SK-N-SH (cell line): ENCODE measurements around the gene FAM200A.

ENCODE experiments used
- EP300 ChIP-seq, 2 experiments: IDR thresholded peaks; 2 replicates each; pipeline versions ENCODE4 v1.4.0 to v1.6.1; 2012; ENCODE audit warnings: borderline replicate concordance in 1 of 2, low read depth in 1 of 2, low read length in 1 of 2
- EZH2phosphoT487 ChIP-seq: fragments of 200-600 bp; sonication (generic); IDR thresholded peaks from 2 replicates; pipeline ENCODE4 v1.6.1; 2017; ENCODE audit warnings: low read depth, mixed run types, mild to moderate bottlenecking, antibody characterized with exemption, moderate library complexity, borderline replicate concordance
- MAX ChIP-seq: IDR thresholded peaks from 2 replicates; pipeline ENCODE4 v1.4.0; 2012; ENCODE audit warnings: low read depth
- PBX3 ChIP-seq: IDR thresholded peaks from 2 replicates; pipeline ENCODE4; 2012
- RAD21 ChIP-seq: IDR thresholded peaks from 2 replicates; pipeline ENCODE4 v1.6.1; 2012; ENCODE audit warnings: mild to moderate bottlenecking, low read length
- SMC3 ChIP-seq: IDR thresholded peaks from 2 replicates; pipeline ENCODE4 v1.6.1; 2012; ENCODE audit warnings: low read depth, low read length, improper control_type of control experiment
- TCF12 ChIP-seq: IDR thresholded peaks from 2 replicates; pipeline ENCODE4 v1.4.0; 2012
- YY1 ChIP-seq: IDR thresholded peaks from 2 replicates; pipeline ENCODE4 v1.4.0; 2012; ENCODE audit warnings: low read depth, mild to moderate bottlenecking
- ZBTB33 ChIP-seq: IDR thresholded peaks from 2 replicates; pipeline ENCODE4 v1.4.0; 2012; ENCODE audit warnings: low read depth, borderline replicate concordance
- TF ChIP-seq, protein P1 (sequence below): fragments of 200-600 bp; sonication (generic); IDR thresholded peaks from 2 replicates; pipeline ENCODE4 v1.6.1; 2017; ENCODE audit warnings: antibody characterized with exemption, mild to moderate bottlenecking, moderate library complexity

- no peak for TF ChIP-seq EZH2phosphoT487
- TF ChIP-seq SMC3, result no peak
- no peak for TF ChIP-seq MAX
- TF ChIP-seq PBX3, result no peak
- TF ChIP-seq, protein P1, sequence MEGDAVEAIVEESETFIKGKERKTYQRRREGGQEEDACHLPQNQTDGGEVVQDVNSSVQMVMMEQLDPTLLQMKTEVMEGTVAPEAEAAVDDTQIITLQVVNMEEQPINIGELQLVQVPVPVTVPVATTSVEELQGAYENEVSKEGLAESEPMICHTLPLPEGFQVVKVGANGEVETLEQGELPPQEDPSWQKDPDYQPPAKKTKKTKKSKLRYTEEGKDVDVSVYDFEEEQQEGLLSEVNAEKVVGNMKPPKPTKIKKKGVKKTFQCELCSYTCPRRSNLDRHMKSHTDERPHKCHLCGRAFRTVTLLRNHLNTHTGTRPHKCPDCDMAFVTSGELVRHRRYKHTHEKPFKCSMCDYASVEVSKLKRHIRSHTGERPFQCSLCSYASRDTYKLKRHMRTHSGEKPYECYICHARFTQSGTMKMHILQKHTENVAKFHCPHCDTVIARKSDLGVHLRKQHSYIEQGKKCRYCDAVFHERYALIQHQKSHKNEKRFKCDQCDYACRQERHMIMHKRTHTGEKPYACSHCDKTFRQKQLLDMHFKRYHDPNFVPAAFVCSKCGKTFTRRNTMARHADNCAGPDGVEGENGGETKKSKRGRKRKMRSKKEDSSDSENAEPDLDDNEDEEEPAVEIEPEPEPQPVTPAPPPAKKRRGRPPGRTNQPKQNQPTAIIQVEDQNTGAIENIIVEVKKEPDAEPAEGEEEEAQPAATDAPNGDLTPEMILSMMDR, result no peak
- TF ChIP-seq RAD21, result no peak
- TF ChIP-seq TCF12, result no peak
- no peak for TF ChIP-seq YY1
- TF ChIP-seq ZBTB33, result no peak
- no peak for TF ChIP-seq EP300 (IDR thresholded peaks at IDR 0.05; ENCODE audit: borderline replicate concordance in 1 of 2, low read depth in 1 of 2, low read length in 1 of 2)
Observed at GRCh38 chr7:99561737-99562051, 9.8 kb upstream of the FAM200A start.
